ENCODE data around the gene LSM2.

GRCh38 chr6:31792761-31793171, 14.0 kb downstream of the LSM2 start:
- TF ChIP-seq POLR2AphosphoS5 (IDR thresholded peaks at IDR 0.05; ENCODE audit: low read depth, low read length) (no peak), REST (IDR thresholded peaks at IDR 0.05; ENCODE audit: insufficient read depth in 1 of 2, low read depth in 2 of 2, low read length in 2 of 2) (no peak)
